Ishikawa (cell line): ENCODE measurements around the gene BCDIN3D.

Experiments
- CEBPB ChIP-seq: IDR thresholded peaks from 2 replicates; pipeline ENCODE4 v1.6.1; 2012
- CREB1 ChIP-seq: IDR thresholded peaks from 2 replicates; pipeline ENCODE4 v1.6.1; 2012; ENCODE audit warnings: low read depth
- EGR1 ChIP-seq: IDR thresholded peaks from 2 replicates; pipeline ENCODE4 v1.6.1; 2012
- EP300 ChIP-seq: IDR thresholded peaks from 2 replicates; pipeline ENCODE4 v1.6.1; 2012; ENCODE audit warnings: borderline replicate concordance
- FOXM1 ChIP-seq: IDR thresholded peaks from 2 replicates; pipeline ENCODE4 v1.6.1; 2012; ENCODE audit warnings: low read depth, borderline replicate concordance
- NFIC ChIP-seq: IDR thresholded peaks from 2 replicates; pipeline ENCODE4 v1.6.1; 2012
- RAD21 ChIP-seq: IDR thresholded peaks from 2 replicates; pipeline ENCODE4 v1.6.1; 2012; ENCODE audit warnings: low read depth
- TAF1 ChIP-seq: IDR thresholded peaks from 2 replicates; pipeline ENCODE4 v1.6.1; 2012; ENCODE audit warnings: low read depth, mild to moderate bottlenecking
- TCF12 ChIP-seq: IDR thresholded peaks from 2 replicates; pipeline ENCODE4 v1.6.1; 2012; ENCODE audit warnings: low read depth
- TEAD4 ChIP-seq: IDR thresholded peaks from 2 replicates; pipeline ENCODE4 v1.6.1; 2012
- YY1 ChIP-seq: IDR thresholded peaks from 2 replicates; pipeline ENCODE4 v1.6.1; 2012; ENCODE audit warnings: low read depth
- ZBTB7A ChIP-seq: IDR thresholded peaks from 2 replicates; pipeline ENCODE4 v1.6.1; 2012; ENCODE audit warnings: low read depth
- TF ChIP-seq, protein P1 (sequence below): IDR thresholded peaks from 2 replicates; pipeline ENCODE4 v1.6.1; 2012; ENCODE audit warnings: low read depth, mild to moderate bottlenecking
- TF ChIP-seq, protein P2 (sequence below): IDR thresholded peaks from 2 replicates; pipeline ENCODE4 v1.6.1; 2012
- TF ChIP-seq, protein P3 (sequence below): IDR thresholded peaks from 2 replicates; pipeline ENCODE4 v1.6.1; 2012

Gene BCDIN3D

DNA sequence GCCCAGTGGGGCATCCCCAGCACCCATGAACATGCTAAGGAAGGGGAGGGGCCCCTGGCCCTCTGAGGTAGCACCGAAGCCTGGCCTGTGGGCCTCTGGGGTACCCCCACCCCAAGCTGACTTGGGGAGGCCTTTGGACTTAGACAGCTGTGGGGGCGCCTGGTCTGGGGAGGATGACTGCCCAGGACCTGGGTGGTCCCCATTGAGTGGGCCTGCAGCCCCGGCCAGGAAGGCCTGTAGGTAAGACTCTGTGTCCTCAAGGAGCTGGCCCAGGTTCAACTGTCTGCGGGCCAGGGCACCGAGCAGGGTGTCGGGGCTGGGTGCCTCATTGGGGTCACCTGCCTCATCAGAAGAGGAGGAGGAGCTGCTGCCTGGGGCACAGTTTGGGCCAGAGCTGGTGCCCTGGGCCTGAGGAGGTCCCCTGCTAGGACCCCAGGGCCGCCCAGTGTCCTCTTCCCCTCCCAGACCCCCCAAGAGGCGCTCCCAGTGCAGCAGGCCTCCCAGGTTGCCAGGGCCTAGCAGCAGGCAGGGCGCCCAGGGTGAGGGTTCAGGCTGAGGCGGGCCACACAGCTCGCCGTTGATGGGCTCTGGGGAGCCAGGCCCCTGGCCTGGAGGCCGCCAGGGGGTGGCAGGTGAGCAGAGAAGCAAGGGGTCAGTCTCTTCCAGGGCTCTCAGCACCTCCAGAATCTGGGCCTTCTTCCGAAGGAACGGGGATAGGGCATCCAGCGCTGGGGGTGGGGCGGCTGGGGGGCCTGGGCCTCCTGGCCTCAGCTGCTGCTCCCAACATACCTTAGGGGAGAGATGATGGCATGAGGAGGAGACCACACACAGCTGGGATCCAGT is 46.1 kb downstream of the BCDIN3D start:
- no peak for TF ChIP-seq EP300
- TF ChIP-seq ZBTB7A: no peak
- TF ChIP-seq TAF1: no peak
- TF ChIP-seq TCF12: no peak
- no peak for TF ChIP-seq CREB1
- TF ChIP-seq, protein P1, sequence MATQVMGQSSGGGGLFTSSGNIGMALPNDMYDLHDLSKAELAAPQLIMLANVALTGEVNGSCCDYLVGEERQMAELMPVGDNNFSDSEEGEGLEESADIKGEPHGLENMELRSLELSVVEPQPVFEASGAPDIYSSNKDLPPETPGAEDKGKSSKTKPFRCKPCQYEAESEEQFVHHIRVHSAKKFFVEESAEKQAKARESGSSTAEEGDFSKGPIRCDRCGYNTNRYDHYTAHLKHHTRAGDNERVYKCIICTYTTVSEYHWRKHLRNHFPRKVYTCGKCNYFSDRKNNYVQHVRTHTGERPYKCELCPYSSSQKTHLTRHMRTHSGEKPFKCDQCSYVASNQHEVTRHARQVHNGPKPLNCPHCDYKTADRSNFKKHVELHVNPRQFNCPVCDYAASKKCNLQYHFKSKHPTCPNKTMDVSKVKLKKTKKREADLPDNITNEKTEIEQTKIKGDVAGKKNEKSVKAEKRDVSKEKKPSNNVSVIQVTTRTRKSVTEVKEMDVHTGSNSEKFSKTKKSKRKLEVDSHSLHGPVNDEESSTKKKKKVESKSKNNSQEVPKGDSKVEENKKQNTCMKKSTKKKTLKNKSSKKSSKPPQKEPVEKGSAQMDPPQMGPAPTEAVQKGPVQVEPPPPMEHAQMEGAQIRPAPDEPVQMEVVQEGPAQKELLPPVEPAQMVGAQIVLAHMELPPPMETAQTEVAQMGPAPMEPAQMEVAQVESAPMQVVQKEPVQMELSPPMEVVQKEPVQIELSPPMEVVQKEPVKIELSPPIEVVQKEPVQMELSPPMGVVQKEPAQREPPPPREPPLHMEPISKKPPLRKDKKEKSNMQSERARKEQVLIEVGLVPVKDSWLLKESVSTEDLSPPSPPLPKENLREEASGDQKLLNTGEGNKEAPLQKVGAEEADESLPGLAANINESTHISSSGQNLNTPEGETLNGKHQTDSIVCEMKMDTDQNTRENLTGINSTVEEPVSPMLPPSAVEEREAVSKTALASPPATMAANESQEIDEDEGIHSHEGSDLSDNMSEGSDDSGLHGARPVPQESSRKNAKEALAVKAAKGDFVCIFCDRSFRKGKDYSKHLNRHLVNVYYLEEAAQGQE: no peak
- TF ChIP-seq FOXM1: no peak
- no peak for TF ChIP-seq EGR1
- TF ChIP-seq YY1: no peak
- TF ChIP-seq RAD21: no peak
- TF ChIP-seq TEAD4: no peak
- TF ChIP-seq NFIC: no peak
- TF ChIP-seq, protein P2, sequence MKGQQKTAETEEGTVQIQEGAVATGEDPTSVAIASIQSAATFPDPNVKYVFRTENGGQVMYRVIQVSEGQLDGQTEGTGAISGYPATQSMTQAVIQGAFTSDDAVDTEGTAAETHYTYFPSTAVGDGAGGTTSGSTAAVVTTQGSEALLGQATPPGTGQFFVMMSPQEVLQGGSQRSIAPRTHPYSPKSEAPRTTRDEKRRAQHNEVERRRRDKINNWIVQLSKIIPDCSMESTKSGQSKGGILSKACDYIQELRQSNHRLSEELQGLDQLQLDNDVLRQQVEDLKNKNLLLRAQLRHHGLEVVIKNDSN: no peak
- TF ChIP-seq, protein P3, sequence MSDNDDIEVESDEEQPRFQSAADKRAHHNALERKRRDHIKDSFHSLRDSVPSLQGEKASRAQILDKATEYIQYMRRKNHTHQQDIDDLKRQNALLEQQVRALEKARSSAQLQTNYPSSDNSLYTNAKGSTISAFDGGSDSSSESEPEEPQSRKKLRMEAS: no peak
- no peak for TF ChIP-seq CEBPB

DNA sequence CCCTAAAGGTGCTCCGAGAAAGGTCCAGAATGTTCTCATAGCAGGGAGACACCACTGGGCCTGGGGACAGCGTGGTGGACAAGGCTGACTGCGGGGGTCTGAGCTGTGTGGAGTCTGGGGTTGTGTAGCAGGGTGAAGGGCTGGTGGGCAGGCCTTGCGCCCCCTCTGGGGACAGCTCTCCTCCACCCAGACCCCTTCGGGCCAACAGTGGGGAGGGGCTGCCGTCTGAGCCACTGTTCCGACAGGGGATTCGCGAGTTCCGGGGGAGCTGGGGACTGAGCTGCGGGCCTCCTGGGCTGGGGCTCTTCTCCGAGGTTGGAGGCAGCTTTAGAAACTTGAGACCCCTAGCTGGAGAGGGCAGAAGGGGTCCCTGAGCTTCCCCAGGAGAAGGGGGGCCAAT is 46.8 kb downstream of the BCDIN3D start:
- TF ChIP-seq NFIC: no peak
- TF ChIP-seq EGR1: no peak
- TF ChIP-seq ZBTB7A: no peak

DNA sequence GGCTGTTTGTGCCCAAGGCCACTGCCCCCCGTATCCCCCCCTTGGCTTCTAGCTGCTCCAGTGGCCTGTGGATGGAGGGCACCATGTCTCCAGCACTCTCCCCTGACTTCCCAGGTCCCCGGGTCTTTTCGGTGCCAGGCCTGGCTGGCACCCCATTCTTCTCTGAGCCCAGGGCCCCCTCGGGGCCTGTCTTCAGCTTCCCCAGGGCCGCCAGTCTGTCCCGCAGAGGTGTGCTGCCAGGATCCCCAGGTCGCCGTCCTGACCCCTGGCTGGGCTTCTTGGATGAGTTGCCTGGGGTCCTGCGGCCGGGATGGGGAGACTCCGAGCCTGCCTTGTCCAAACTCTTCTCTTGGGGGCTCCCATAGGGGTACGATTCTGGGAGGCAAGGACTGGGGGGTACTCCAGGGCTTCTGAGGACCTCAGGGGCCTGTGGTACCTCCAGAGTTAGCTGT is 47.2 kb downstream of the BCDIN3D start:
- TF ChIP-seq CEBPB: no peak
- TF ChIP-seq, protein P1: no peak
- no peak for TF ChIP-seq EGR1
- no peak for TF ChIP-seq EP300
- TF ChIP-seq, protein P3: no peak
- no peak for TF ChIP-seq ZBTB7A
- TF ChIP-seq YY1: no peak
- TF ChIP-seq CREB1: no peak
- no peak for TF ChIP-seq TEAD4
- no peak for TF ChIP-seq TCF12
- no peak for TF ChIP-seq FOXM1
- TF ChIP-seq RAD21: no peak
- TF ChIP-seq NFIC: no peak
- no peak for TF ChIP-seq TAF1
- TF ChIP-seq, protein P2: no peak

DNA sequence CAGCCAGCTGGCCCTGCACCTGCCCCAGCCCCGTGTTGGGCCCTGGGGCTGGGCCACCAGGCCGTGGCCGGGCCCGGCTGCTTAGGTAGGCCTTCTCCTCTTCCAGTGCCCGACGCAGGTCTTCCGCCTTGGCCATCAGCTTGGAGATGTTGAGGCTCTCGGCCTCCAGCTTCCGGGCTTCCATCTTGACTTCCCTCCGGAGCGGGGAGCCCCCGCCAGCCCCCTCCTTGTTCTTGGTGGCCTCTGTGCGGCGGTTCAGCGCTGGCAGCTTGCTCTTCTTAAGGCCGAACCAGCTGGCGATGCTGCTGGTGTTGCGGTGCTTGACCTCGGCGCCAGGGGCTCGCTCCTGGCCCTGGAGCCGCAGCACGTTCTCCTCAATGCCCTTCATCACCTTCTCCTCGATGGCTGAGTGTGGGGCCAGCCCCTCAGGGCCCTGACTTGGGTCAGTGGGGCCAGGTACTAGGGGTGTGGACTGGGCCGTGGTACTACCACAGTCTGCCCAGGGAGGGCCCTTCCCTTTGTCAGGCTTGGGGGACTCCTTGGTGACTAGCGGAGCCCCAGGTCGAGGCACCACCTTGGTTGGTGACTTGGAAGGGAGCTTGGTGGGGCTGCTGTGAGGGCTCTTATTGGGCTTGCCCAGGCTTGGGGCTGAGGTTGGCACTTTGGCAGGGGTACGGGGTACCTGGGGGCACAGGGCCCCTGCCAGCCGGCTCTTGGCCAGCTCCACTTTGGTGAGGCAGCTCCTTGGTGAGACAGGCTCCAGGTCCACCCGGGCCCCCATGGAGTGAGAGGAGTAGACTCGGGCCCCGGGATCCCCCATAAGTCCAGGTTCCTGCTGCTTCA is 47.9 kb downstream of the BCDIN3D start:
- TF ChIP-seq CREB1: no peak
- no peak for TF ChIP-seq RAD21
- TF ChIP-seq NFIC: no peak
- TF ChIP-seq, protein P1: no peak
- TF ChIP-seq ZBTB7A: no peak
- no peak for TF ChIP-seq TEAD4
- TF ChIP-seq TCF12: no peak
- TF ChIP-seq TAF1: no peak
- no peak for TF ChIP-seq EGR1
- TF ChIP-seq, protein P3: no peak
